K562 (cell line): ENCODE data around the gene DYNC1I1.

ENCODE experiments used
- EZH2 ChIP-seq: IDR thresholded peaks from 2 replicates; pipeline ENCODE4 v1.6.1; 2012; ENCODE audit warnings: low read depth, mild to moderate bottlenecking, inconsistent platforms, low read length, borderline replicate concordance
- KLF16 ChIP-seq: IDR thresholded peaks from 2 replicates; pipeline ENCODE4 v1.6.1; 2016; ENCODE audit warnings: antibody characterized with exemption
- SREBF1 ChIP-seq: fragments of 150-350 bp; IDR thresholded peaks from 2 replicates; pipeline ENCODE4 v1.6.1; 2014; ENCODE audit warnings: antibody characterized with exemption, low read depth, low read length, borderline replicate concordance
- YBX1 ChIP-seq: fragments of 450-650 bp; IDR thresholded peaks from 2 replicates; pipeline ENCODE4 v1.7.1; 2016; ENCODE audit warnings: mild to moderate bottlenecking
- ZBTB49 ChIP-seq: sonication (generic); formaldehyde crosslinking; IDR thresholded peaks from 2 replicates; pipeline ENCODE4 v1.8.0; 2022; ENCODE audit warnings: missing genetic modification reagents, mild to moderate bottlenecking, borderline replicate concordance
- TF ChIP-seq, protein P1 (sequence below), 3 experiments: IDR thresholded peaks in 2 of 3; conservative IDR thresholded peaks in 1 of 3; 2 replicates each; pipeline ENCODE4 v1.5.1; 2011 to 2012; ENCODE audit warnings: low read length in 3 of 3, mild to moderate bottlenecking in 3 of 3, control low read depth in 2 of 3, improper control_type of control experiment in 1 of 3, inconsistent platforms in 1 of 3, low read depth in 1 of 3, mixed read lengths in 1 of 3, moderate library complexity in 1 of 3; ENCODE audit not compliant: insufficient read depth in 2 of 3

DNA sequence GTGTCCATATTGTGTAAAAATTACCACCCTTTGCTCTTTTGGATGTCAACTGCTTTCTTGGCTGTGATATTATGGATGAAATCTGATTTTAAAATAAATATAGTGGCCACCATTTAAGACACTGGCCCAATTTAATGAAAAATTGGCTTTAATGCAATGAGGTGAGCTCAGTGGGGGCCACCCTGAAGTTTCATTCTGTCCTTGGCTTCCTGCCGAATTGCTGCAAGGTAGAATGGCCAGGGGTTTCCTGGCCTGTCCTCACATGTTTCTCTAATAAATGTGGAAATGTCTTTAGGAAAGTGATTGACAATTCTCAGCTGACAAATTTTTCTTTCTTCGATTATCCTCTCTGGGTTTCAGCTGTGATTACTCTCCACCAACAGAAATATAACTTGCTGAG is 36.0 kb downstream of the DYNC1I1 start:
- TF ChIP-seq, protein P1, sequence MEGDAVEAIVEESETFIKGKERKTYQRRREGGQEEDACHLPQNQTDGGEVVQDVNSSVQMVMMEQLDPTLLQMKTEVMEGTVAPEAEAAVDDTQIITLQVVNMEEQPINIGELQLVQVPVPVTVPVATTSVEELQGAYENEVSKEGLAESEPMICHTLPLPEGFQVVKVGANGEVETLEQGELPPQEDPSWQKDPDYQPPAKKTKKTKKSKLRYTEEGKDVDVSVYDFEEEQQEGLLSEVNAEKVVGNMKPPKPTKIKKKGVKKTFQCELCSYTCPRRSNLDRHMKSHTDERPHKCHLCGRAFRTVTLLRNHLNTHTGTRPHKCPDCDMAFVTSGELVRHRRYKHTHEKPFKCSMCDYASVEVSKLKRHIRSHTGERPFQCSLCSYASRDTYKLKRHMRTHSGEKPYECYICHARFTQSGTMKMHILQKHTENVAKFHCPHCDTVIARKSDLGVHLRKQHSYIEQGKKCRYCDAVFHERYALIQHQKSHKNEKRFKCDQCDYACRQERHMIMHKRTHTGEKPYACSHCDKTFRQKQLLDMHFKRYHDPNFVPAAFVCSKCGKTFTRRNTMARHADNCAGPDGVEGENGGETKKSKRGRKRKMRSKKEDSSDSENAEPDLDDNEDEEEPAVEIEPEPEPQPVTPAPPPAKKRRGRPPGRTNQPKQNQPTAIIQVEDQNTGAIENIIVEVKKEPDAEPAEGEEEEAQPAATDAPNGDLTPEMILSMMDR (IDR thresholded peaks at IDR 0.05 in 2 of 3, conservative IDR thresholded peaks at IDR 0.05 in 1 of 3; ENCODE audit: insufficient read depth in 2 of 3, low read depth in 1 of 3, low read length in 3 of 3): no peak
- TF ChIP-seq ZBTB49 (CRISPR knock-in tag) (no peak), YBX1 (no peak), EZH2 (no peak), SREBF1 (no peak), KLF16 (no peak)
